H1 (cell line): ENCODE results near the gene RPS6KA2. TPM values are rescaled to one million over a fixed set of nuclear protein-coding genes. Genes with fewer than 3 reads are reported as not detected.

Source experiments
- CTCF ChIA-PET: fragments of 300-600 bp; sonication (Branson Sonifier 250); formaldehyde crosslinking; loops from one replicate; lab custom pipeline; 2021; ENCODE audit not compliant: partially characterized antibody; lab: Charles Lee
- POLR2A ChIA-PET: fragments of 300-600 bp; sonication (Branson Sonifier 250); formaldehyde crosslinking; loops from one replicate; lab custom pipeline; 2021; ENCODE audit warnings: inconsistent platforms; ENCODE audit not compliant: partially characterized antibody; lab: Charles Lee
- DNase-seq, 2 experiments: peaks; one replicate each; pipeline versions ENCODE4 v3.0.0 to v3.0.0-alpha.2; 2010 to 2022; ENCODE audit warnings: low spot score in 2 of 2, low read depth in 1 of 2, mixed read lengths in 1 of 2
- FAIRE-seq: peaks from 2 replicates; lab custom pipeline; 2011; peaks lifted over from hg19 to GRCh38; lab: Jason Lieb, UNC
- H2AFZ ChIP-seq: 2 replicates; pipeline ENCODE4 v1.8.1; 2012; ENCODE audit warnings: low read length, inconsistent platforms
- H2AK5ac ChIP-seq: 2 replicates; pipeline ENCODE4 v1.6.1; 2013; ENCODE audit warnings: low read depth, low read length
- H2BK120ac ChIP-seq: replicated peaks from 2 replicates; pipeline ENCODE3; 2013; ENCODE audit warnings: low read depth, low read length, inconsistent platforms
- H2BK12ac ChIP-seq: 2 replicates; pipeline ENCODE4 v1.6.1; 2013; ENCODE audit warnings: low read depth, low read length
- H2BK15ac ChIP-seq: 2 replicates; pipeline ENCODE4 v1.6.1; 2013; ENCODE audit warnings: low read length
- H2BK20ac ChIP-seq: 2 replicates; pipeline ENCODE4 v1.6.1; 2013; ENCODE audit warnings: low read length
- H2BK5ac ChIP-seq: 2 replicates; pipeline ENCODE4 v1.6.1; 2013; ENCODE audit warnings: low read depth, low read length
- H3K14ac ChIP-seq: 2 replicates; pipeline ENCODE4 v1.6.1; 2013; ENCODE audit warnings: inconsistent platforms; ENCODE audit not compliant: insufficient read length
- H3K18ac ChIP-seq: 2 replicates; pipeline ENCODE4 v1.6.1; 2013; ENCODE audit warnings: low read length; ENCODE audit errors: extremely low read depth
- H3K23ac ChIP-seq: 2 replicates; pipeline ENCODE4 v1.6.1; 2013; ENCODE audit warnings: inconsistent platforms; ENCODE audit not compliant: insufficient read length
- H3K23me2 ChIP-seq: 2 replicates; pipeline ENCODE4 v1.6.1; 2013; ENCODE audit warnings: low read depth, low read length
- H3K27ac ChIP-seq: 2 replicates; pipeline ENCODE4 v1.6.1; 2011; ENCODE audit warnings: low read depth, low read length, inconsistent platforms
- H3K27me3 ChIP-seq, 4 experiments: replicated peaks in 1 of 4; 1 replicate in 1 of 4; 2 replicates in 3 of 4; pipeline versions ENCODE4 v1.6.1 to v1.8.1; 2011 to 2013; ENCODE audit warnings: low read length in 3 of 4, mild to moderate bottlenecking in 3 of 4, inconsistent platforms in 2 of 4, mixed read lengths in 2 of 4, moderate library complexity in 1 of 4; ENCODE audit not compliant: control insufficient read depth in 3 of 4, insufficient read depth in 3 of 4; ENCODE audit errors: extremely low read depth in 1 of 4
- H3K36me3 ChIP-seq, 4 experiments: 2 replicates each; pipeline versions ENCODE4 v1.6.1 to v1.8.1; 2011 to 2013; ENCODE audit warnings: mild to moderate bottlenecking in 4 of 4, low read length in 3 of 4, moderate library complexity in 2 of 4, control low read depth in 1 of 4, inconsistent platforms in 1 of 4; ENCODE audit not compliant: insufficient read depth in 4 of 4, control insufficient read depth in 2 of 4
- H3K4ac ChIP-seq: replicated peaks from 2 replicates; pipeline ENCODE3; 2013; ENCODE audit warnings: low read length, low read depth, mixed read lengths, inconsistent platforms; ENCODE audit not compliant: insufficient read length
- H3K4me1 ChIP-seq, 4 experiments: replicated peaks in 1 of 4; 1 replicate in 1 of 4; 2 replicates in 3 of 4; pipeline versions ENCODE4 v1.6.1 to v1.8.1; 2011 to 2013; ENCODE audit warnings: low read length in 3 of 4, inconsistent platforms in 2 of 4, mixed read lengths in 1 of 4; ENCODE audit not compliant: insufficient read depth in 4 of 4, control insufficient read depth in 3 of 4
- H3K4me2 ChIP-seq, 2 experiments: 2 replicates each; pipeline versions ENCODE4 v1.6.1 to v1.8.1; 2011 to 2013; ENCODE audit warnings: low read depth in 2 of 2, low read length in 2 of 2, control low read depth in 1 of 2, inconsistent platforms in 1 of 2, mild to moderate bottlenecking in 1 of 2; ENCODE audit not compliant: insufficient read depth in 1 of 2
- H3K4me3 ChIP-seq, 4 experiments: fragments of 200-600, 300-600 bp in 1 of 4; sonication (generic), shearing (Covaris generic), sonication (Bioruptor Twin) in 1 of 4; 2 replicates each; pipeline versions ENCODE4 v1.5.1 to v1.8.1; 2011 to 2016; ENCODE audit warnings: low read length in 4 of 4, low read depth in 3 of 4, control low read depth in 2 of 4, inconsistent platforms in 2 of 4, mild to moderate bottlenecking in 2 of 4, mixed read lengths in 1 of 4, moderate library complexity in 1 of 4; ENCODE audit not compliant: insufficient read depth in 2 of 4; ENCODE audit errors: extremely low read depth in 1 of 4
- H3K56ac ChIP-seq: replicated peaks from 2 replicates; pipeline ENCODE3; 2013; ENCODE audit warnings: low read depth, mild to moderate bottlenecking, mixed read lengths, low read length, inconsistent platforms; ENCODE audit not compliant: insufficient read length
- H3K79me1 ChIP-seq: 2 replicates; pipeline ENCODE4 v1.6.1; 2013; ENCODE audit warnings: low read depth, low read length, control low read depth
- H3K79me2 ChIP-seq, 2 experiments: 2 replicates each; pipeline versions ENCODE4 v1.6.1 to v1.8.1; 2012 to 2013; ENCODE audit warnings: low read length in 2 of 2, mild to moderate bottlenecking in 2 of 2, inconsistent platforms in 1 of 2; ENCODE audit not compliant: insufficient read depth in 2 of 2, control insufficient read depth in 1 of 2
- H3K9ac ChIP-seq, 4 experiments: replicated peaks in 1 of 4; 1 replicate in 1 of 4; 2 replicates in 3 of 4; pipeline versions ENCODE4 v1.6.1 to v1.8.1; 2011 to 2013; ENCODE audit warnings: low read depth in 3 of 4, low read length in 3 of 4, control low read depth in 2 of 4, mild to moderate bottlenecking in 2 of 4, moderate library complexity in 2 of 4, inconsistent platforms in 1 of 4; ENCODE audit errors: extremely low read depth in 1 of 4
- H3K9me3 ChIP-seq, 2 experiments: 2 replicates each; pipeline versions ENCODE4 v1.6.1 to v1.8.1; 2012 to 2013; ENCODE audit warnings: mild to moderate bottlenecking in 2 of 2, moderate library complexity in 2 of 2, control low read depth in 1 of 2, inconsistent platforms in 1 of 2, low read depth in 1 of 2, low read length in 1 of 2, mixed read lengths in 1 of 2; ENCODE audit not compliant: insufficient read depth in 2 of 2
- H4K20me1 ChIP-seq, 2 experiments: replicated peaks in 1 of 2; 2 replicates each; pipeline versions ENCODE3 to v1.8.1; 2011 to 2013; ENCODE audit warnings: inconsistent platforms in 2 of 2, low read length in 2 of 2, mild to moderate bottlenecking in 1 of 2; ENCODE audit not compliant: insufficient read depth in 2 of 2, control insufficient read depth in 1 of 2
- H4K5ac ChIP-seq: 2 replicates; pipeline ENCODE4 v1.6.1; 2013; ENCODE audit warnings: low read length, low read depth, mixed read lengths, inconsistent platforms; ENCODE audit not compliant: insufficient read length
- H4K8ac ChIP-seq: 2 replicates; pipeline ENCODE4 v1.8.0; 2013; ENCODE audit warnings: mild to moderate bottlenecking, moderate library complexity, low read length, inconsistent platforms; ENCODE audit not compliant: insufficient read depth; ENCODE audit errors: extremely low read depth
- H4K91ac ChIP-seq: replicated peaks from 2 replicates; pipeline ENCODE3; 2013; ENCODE audit warnings: low read length, mixed read lengths, inconsistent platforms; ENCODE audit not compliant: insufficient read length
- ATF3 ChIP-seq: IDR thresholded peaks from 2 replicates; pipeline ENCODE4 v1.6.1; 2011; ENCODE audit warnings: low read depth, mild to moderate bottlenecking, low read length; ENCODE audit not compliant: insufficient read depth
- CEBPB ChIP-seq: IDR thresholded peaks from 2 replicates; pipeline ENCODE4 v1.6.1; 2012; ENCODE audit warnings: low read depth, low read length
- CHD1 ChIP-seq: IDR thresholded peaks from 2 replicates; pipeline ENCODE4 v1.6.1; 2012; ENCODE audit warnings: low read depth, low read length, improper control_type of control experiment
- E2F6 ChIP-seq: IDR thresholded peaks from 2 replicates; pipeline ENCODE4 v1.6.1; 2012; ENCODE audit warnings: inconsistent platforms
- WGBS, 2 experiments: shearing (Covaris generic) in 1 of 2; methylation state at CpG; one replicate each; pipeline versions ENCODE4 v1.1.6 to v1.1.7; 2013 to 2015; ENCODE audit warnings: low lambda C conversion rate in 2 of 2, mixed read lengths in 2 of 2, inconsistent platforms in 1 of 2, low coverage in 1 of 2, missing lambda C conversion rate in 1 of 2; ENCODE audit not compliant: insufficient replicate concordance in 2 of 2, insufficient coverage in 1 of 2, insufficient read length in 1 of 2; ENCODE audit errors: extremely low coverage in 1 of 2, missing lambda C conversion rate in 1 of 2; 5-methylcytosine and 5-hydroxymethylcytosine counted together
- polyA plus RNA-seq, 7 experiments: library from polyadenylated mRNA; depleted of rRNA in 3 of 7; stranded (reverse) in 5 of 7; unstranded in 2 of 7; fragments of >200 nt in 5 of 7; fragments of 200-250 nt in 2 of 7; gene quantifications; 1 replicate in 5 of 7; 2 replicates in 1 of 7; 4 replicates in 1 of 7; pipeline versions ENCODE4 v1.2.1 to v1.2.3, GENCODE V29; 2011 to 2013; ENCODE audit warnings: missing spikeins in 2 of 7, mixed read lengths in 2 of 7
- total RNA-seq: library from RNA; stranded (reverse); fragmentation: NEBNext Ultra II Directional; extraction: Animal tissue kit (Norgen Biotek cat#: 25700); gene quantifications from 2 replicates; pipeline ENCODE4 v1.2.1, GENCODE V29; 2021
- TF ChIP-seq, protein P1 (sequence below): IDR thresholded peaks from 2 replicates; pipeline ENCODE4 v1.6.1; 2012; ENCODE audit warnings: inconsistent platforms

Gene RPS6KA2
- total and polyA plus RNA-seq, 2 of the 8 experiments (the other 6 are each of a cell fraction or from before 2014, with no cell fraction given): 8.8 to 25.7 TPM

DNA sequence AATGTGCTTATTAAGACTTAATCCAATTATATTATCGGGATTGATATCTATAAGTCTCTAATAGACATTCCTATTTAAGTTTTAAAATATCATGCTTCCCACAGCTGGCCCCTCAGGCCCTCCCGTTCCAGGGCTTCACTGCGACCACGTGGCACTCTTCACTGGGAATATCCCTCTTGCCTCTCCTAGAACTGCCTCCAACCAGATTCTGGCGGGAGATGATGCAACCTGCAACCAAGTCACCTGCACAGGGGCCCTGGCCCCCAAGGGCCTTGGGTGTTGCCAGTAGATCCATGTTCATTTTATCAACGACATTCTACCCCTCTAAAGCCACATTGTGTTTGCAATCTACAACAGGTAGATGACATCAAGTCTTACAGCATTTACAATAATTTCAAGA, 22.1 kb downstream of the RPS6KA2 start:
- Histone ChIP-seq H3K23ac (no peak overlapping the region), H3K18ac (no peak overlapping the region), H4K91ac (no peak overlapping the region), H3K4me3 (no peak overlapping the region), H4K5ac (no peak overlapping the region), H2BK120ac (no peak overlapping the region), H2BK20ac (no peak overlapping the region), H4K20me1 (peaks cover 5 to 6% of the 10 kb centered on the region in 2 experiments), H2AK5ac (no peak overlapping the region; the same call in 1 of the 2 replicates), H3K56ac (no peak overlapping the region)
- CTCF ChIA-PET: interaction anchor here (1.2 kb wide), 1 partner anchor 12 kb away, joined by 3 read pairs; no protein-coding TSS in a partner anchor
- DNase-seq: peak in 1 of 2 experiments; percentile 43
- POLR2A ChIA-PET: interaction anchor here (1.2 to 1.5 kb wide), 2 partner anchors 8 to 21 kb away, joined by 3 to 4 read pairs; no protein-coding TSS in a partner anchor
- TF ChIP-seq CHD1 (no peak), E2F6 (peak; percentile 87), CEBPB (peak; percentile 71), ATF3 (0 out of 2 replicates have a peak, but pooled peaks have one; percentile 30)
- TF ChIP-seq, protein P1, sequence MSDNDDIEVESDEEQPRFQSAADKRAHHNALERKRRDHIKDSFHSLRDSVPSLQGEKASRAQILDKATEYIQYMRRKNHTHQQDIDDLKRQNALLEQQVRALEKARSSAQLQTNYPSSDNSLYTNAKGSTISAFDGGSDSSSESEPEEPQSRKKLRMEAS: peak; percentile 54
- TF ChIP-seq, all 59 proteins: peak for 4
- WGBS, 2 experiments: 94% methylated on average over 6 of the region's 6 CpGs; no CpG with 5 or more reads in 1 of the 2 experiments
- Histone ChIP-seq H3K4me2 (no peak overlapping the region), H2BK15ac (no peak overlapping the region), H3K27me3 (no peaks in the 10 kb centered on the region; a peak in 1 of 7 replicates), H3K9ac (no peak overlapping the region), H3K36me3 (no peaks in the 10 kb centered on the region), H2BK12ac (no peak overlapping the region), H2AFZ (no peak overlapping the region), H3K27ac (no peak overlapping the region), H3K4me1 (peaks cover 0 to 4% (median under 1%) of the 10 kb centered on the region in 4 experiments; a peak in 3 of 7 replicates), H3K9me3 (no peaks in the 10 kb centered on the region), H3K14ac (no peak overlapping the region), H2BK5ac (no peak overlapping the region), H3K4ac (no peak overlapping the region), H3K79me2 (peaks cover 0 to 47% of the 10 kb centered on the region in 2 experiments), H4K8ac (no peak overlapping the region), H3K79me1 (peaks cover 7% of the 10 kb centered on the region; the same call in 1 of the 2 replicates), H3K23me2 (no peaks in the 10 kb centered on the region)
- no peak for FAIRE-seq
